Neural cell (in vitro differentiated cells): Measurements from ENCODE around the gene CEP78. TPM values are rescaled to one million over a fixed set of nuclear protein-coding genes. Genes with fewer than 3 reads are reported as not detected.

Experiments used
- H2AFZ ChIP-seq: fragments of 200-600, 300-800 bp; sonication (generic), shearing (Covaris generic); 2 replicates; pipeline ENCODE4 v1.6.0; 2014; ENCODE audit warnings: low read depth, mild to moderate bottlenecking, antibody characterized with exemption, low read length, moderate library complexity
- H3F3A ChIP-seq: fragments of 200-600 bp; shearing (Covaris generic); 2 replicates; pipeline ENCODE4 v1.6.1; 2016; ENCODE audit warnings: mild to moderate bottlenecking, moderate library complexity, mixed read lengths, antibody characterized with exemption, low read length; ENCODE audit not compliant: insufficient read depth, poor library complexity, severe bottlenecking
- H3K27ac ChIP-seq: fragments of 200-600, 300-800 bp; sonication (generic), shearing (Covaris generic); 2 replicates; pipeline ENCODE4 v1.5.1; 2014; ENCODE audit warnings: mild to moderate bottlenecking, low read length, moderate library complexity
- H3K27me3 ChIP-seq: fragments of 300-800, 200-600 bp; sonication (generic), shearing (Covaris generic); 2 replicates; pipeline ENCODE4 v1.6.0; 2014; ENCODE audit warnings: mild to moderate bottlenecking, low read depth, low read length, moderate library complexity; ENCODE audit not compliant: insufficient read depth
- H3K36me3 ChIP-seq: fragments of 300-800, 200-600 bp; sonication (generic), shearing (Covaris generic); 2 replicates; pipeline ENCODE4 v1.5.1; 2014; ENCODE audit warnings: mild to moderate bottlenecking, antibody characterized with exemption, low read length, moderate library complexity; ENCODE audit not compliant: insufficient read depth
- H3K4me2 ChIP-seq: fragments of 300-800, 200-600 bp; sonication (generic), shearing (Covaris generic); 2 replicates; pipeline ENCODE4 v1.6.0; 2014; ENCODE audit warnings: mild to moderate bottlenecking, low read length
- H3K4me3 ChIP-seq: fragments of 300-800, 200-600 bp; sonication (generic), shearing (Covaris generic); 2 replicates; pipeline ENCODE4 v1.5.1; 2014; ENCODE audit warnings: mild to moderate bottlenecking, low read length, moderate library complexity
- H3K79me2 ChIP-seq: fragments of 200-600 bp; shearing (Covaris generic); replicated peaks from 2 replicates; pipeline ENCODE4 v1.6.0; 2014; ENCODE audit warnings: mild to moderate bottlenecking, low read length, moderate library complexity; ENCODE audit not compliant: insufficient read depth
- H3K9ac ChIP-seq: fragments of 300-800, 200-600 bp; sonication (generic), shearing (Covaris generic); 2 replicates; pipeline ENCODE4 v1.6.1; 2016; ENCODE audit warnings: mild to moderate bottlenecking, low read length, mixed read lengths
- H3K9me2 ChIP-seq: fragments of 200-600 bp; shearing (Covaris generic); 2 replicates; pipeline ENCODE4 v1.6.1; 2016; ENCODE audit warnings: mild to moderate bottlenecking, low read length, mixed read lengths; ENCODE audit not compliant: insufficient read depth
- H3K9me3 ChIP-seq: fragments of 200-600, 300-800 bp; sonication (generic), shearing (Covaris generic); 2 replicates; pipeline ENCODE4 v1.6.1; 2016; ENCODE audit warnings: mild to moderate bottlenecking, mixed run types, low read length, moderate library complexity, mixed read lengths
- H4K20me1 ChIP-seq: fragments of 200-600 bp; shearing (Covaris generic); 2 replicates; pipeline ENCODE4 v1.6.1; 2016; ENCODE audit warnings: mild to moderate bottlenecking, mixed run types; ENCODE audit not compliant: insufficient read depth
- CTCF ChIP-seq: fragments of 450-650 bp; IDR thresholded peaks from 2 replicates; pipeline ENCODE4 v1.5.1; 2014; ENCODE audit warnings: antibody characterized with exemption, mild to moderate bottlenecking, moderate library complexity; ENCODE audit not compliant: poor library complexity, severe bottlenecking
- EP300 ChIP-seq: fragments of 450-650 bp; conservative IDR thresholded peaks from 2 replicates; pipeline ENCODE4 v1.6.1; 2014; ENCODE audit warnings: antibody characterized with exemption, mild to moderate bottlenecking, moderate library complexity; ENCODE audit not compliant: poor library complexity, severe bottlenecking
- EZH2 ChIP-seq: fragments of 200-600, 300-800 bp; shearing (Covaris generic), sonication (generic); IDR thresholded peaks from 2 replicates; pipeline ENCODE4 v1.6.1; 2014; ENCODE audit warnings: antibody characterized with exemption, low read length, borderline replicate concordance, mild to moderate bottlenecking; ENCODE audit not compliant: insufficient read depth, poor library complexity, severe bottlenecking
- MXI1 ChIP-seq: fragments of 450-650 bp; conservative IDR thresholded peaks from 2 replicates; pipeline ENCODE4 v1.6.1; 2014; ENCODE audit warnings: antibody characterized with exemption, mild to moderate bottlenecking; ENCODE audit not compliant: poor library complexity, severe bottlenecking
- POLR2AphosphoS5 ChIP-seq: IDR thresholded peaks from 2 replicates; pipeline ENCODE4 v1.6.1; 2012
- RAD21 ChIP-seq: fragments of 450-650 bp; conservative IDR thresholded peaks from 2 replicates; pipeline ENCODE4 v1.6.1; 2014; ENCODE audit warnings: antibody characterized with exemption, mild to moderate bottlenecking, moderate library complexity
- REST ChIP-seq: IDR thresholded peaks from 2 replicates; pipeline ENCODE4 v1.6.1; 2012; ENCODE audit warnings: borderline replicate concordance
- SMC3 ChIP-seq: fragments of 450-650 bp; conservative IDR thresholded peaks from 2 replicates; pipeline ENCODE4 v1.6.1; 2014; ENCODE audit warnings: antibody characterized with exemption, mild to moderate bottlenecking, moderate library complexity; ENCODE audit not compliant: poor library complexity
- TAF1 ChIP-seq: IDR thresholded peaks from 2 replicates; pipeline ENCODE4 v1.6.1; 2012; ENCODE audit warnings: low read depth
- polyA plus RNA-seq: library from polyadenylated mRNA; depleted of rRNA; stranded (reverse); fragments of >200 nt; gene quantifications from 2 replicates; pipeline ENCODE4 v1.2.3, GENCODE V29; 2014

CEP78 gene
- polyA plus RNA-seq, 1 donor from 2014 or later, result 57.8 TPM

- H3K27me3 ChIP-seq, result no peaks in the 10 kb centered on the region
- H3F3A ChIP-seq, result no peaks in the 10 kb centered on the region
- H4K20me1 ChIP-seq, result no peaks in the 10 kb centered on the region
- H3K4me3 ChIP-seq, result no peak overlapping the region
- H2AFZ ChIP-seq, result no peak overlapping the region
- TF ChIP-seq MXI1, result no peak
- no peaks in the 10 kb centered on the region for H3K79me2 ChIP-seq
- H3K36me3 ChIP-seq, result no peaks in the 10 kb centered on the region
- H3K9me3 ChIP-seq, result no peaks in the 10 kb centered on the region
- H3K9me2 ChIP-seq, result no peaks in the 10 kb centered on the region
- H3K9ac ChIP-seq, result no peak overlapping the region
- no peak overlapping the region for H3K4me2 ChIP-seq
- no peak overlapping the region for H3K27ac ChIP-seq
Measured at GRCh38 chr9:78207901-78208300, 28.0 kb upstream of the CEP78 start.

DNA sequence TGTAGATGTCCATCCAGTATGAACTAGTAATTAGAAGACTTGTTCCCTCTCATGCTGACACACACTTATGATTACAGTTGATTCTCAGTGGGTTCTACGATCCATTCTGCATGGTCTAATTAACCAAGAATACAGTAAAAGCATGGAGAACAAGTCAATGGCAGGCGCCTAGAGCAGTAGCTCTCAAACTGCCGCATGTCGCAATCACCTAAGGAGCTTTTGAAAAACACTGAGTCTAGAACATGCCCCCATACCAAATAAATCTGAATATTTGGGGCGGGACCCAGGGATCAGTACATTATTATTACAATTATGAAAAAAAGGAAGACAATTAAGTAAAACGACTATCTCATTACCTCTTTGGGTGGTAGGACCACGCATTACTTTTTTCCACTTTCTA lies 26.7 kb upstream of the CEP78 start:
- Histone ChIP-seq H3K36me3 (no peaks in the 10 kb centered on the region), H3K27me3 (no peaks in the 10 kb centered on the region), H3K4me3 (no peak overlapping the region), H3K9ac (no peak overlapping the region), H3K9me3 (no peaks in the 10 kb centered on the region), H3K27ac (no peak overlapping the region), H3K9me2 (no peaks in the 10 kb centered on the region), H3K4me2 (no peak overlapping the region), H4K20me1 (no peaks in the 10 kb centered on the region), H2AFZ (no peak overlapping the region), H3F3A (no peaks in the 10 kb centered on the region), H3K79me2 (no peaks in the 10 kb centered on the region)
- TF ChIP-seq SMC3, result no peak
- TF ChIP-seq CTCF, result no peak
- TF ChIP-seq MXI1, result no peak
- TF ChIP-seq REST, result no peak
- TF ChIP-seq EP300, result no peak
- no peak for TF ChIP-seq RAD21
- TF ChIP-seq TAF1, result no peak
- TF ChIP-seq POLR2AphosphoS5, result no peak
- no peak for TF ChIP-seq EZH2

- Histone ChIP-seq H3K27ac (no peak overlapping the region), H3K36me3 (no peaks in the 10 kb centered on the region), H3F3A (no peaks in the 10 kb centered on the region), H3K4me2 (no peak overlapping the region), H2AFZ (no peak overlapping the region), H3K27me3 (no peaks in the 10 kb centered on the region), H4K20me1 (no peaks in the 10 kb centered on the region), H3K9me2 (no peaks in the 10 kb centered on the region), H3K4me3 (no peak overlapping the region), H3K9ac (no peak overlapping the region), H3K9me3 (no peaks in the 10 kb centered on the region), H3K79me2 (no peaks in the 10 kb centered on the region)
- TF ChIP-seq REST, result no peak
- TF ChIP-seq POLR2AphosphoS5, result no peak
- TF ChIP-seq CTCF, result no peak
- TF ChIP-seq MXI1, result no peak
- TF ChIP-seq RAD21, result no peak
- no peak for TF ChIP-seq SMC3
- no peak for TF ChIP-seq TAF1
- no peak for TF ChIP-seq EZH2
- TF ChIP-seq EP300, result no peak
Measured at GRCh38 chr9:78210841-78211301, 25.0 kb upstream of the CEP78 start.
